ENCODE results near the gene PTPRA.

GRCh38 chr20:3045042-3045815, 171.9 kb downstream of the PTPRA start:
- no peak for TF ChIP-seq EZH2 (IDR thresholded peaks at IDR 0.05; ENCODE audit: insufficient read depth, low read length)
- TF ChIP-seq, protein P1, sequence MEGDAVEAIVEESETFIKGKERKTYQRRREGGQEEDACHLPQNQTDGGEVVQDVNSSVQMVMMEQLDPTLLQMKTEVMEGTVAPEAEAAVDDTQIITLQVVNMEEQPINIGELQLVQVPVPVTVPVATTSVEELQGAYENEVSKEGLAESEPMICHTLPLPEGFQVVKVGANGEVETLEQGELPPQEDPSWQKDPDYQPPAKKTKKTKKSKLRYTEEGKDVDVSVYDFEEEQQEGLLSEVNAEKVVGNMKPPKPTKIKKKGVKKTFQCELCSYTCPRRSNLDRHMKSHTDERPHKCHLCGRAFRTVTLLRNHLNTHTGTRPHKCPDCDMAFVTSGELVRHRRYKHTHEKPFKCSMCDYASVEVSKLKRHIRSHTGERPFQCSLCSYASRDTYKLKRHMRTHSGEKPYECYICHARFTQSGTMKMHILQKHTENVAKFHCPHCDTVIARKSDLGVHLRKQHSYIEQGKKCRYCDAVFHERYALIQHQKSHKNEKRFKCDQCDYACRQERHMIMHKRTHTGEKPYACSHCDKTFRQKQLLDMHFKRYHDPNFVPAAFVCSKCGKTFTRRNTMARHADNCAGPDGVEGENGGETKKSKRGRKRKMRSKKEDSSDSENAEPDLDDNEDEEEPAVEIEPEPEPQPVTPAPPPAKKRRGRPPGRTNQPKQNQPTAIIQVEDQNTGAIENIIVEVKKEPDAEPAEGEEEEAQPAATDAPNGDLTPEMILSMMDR (IDR thresholded peaks at IDR 0.05; ENCODE audit: insufficient read depth, low read depth, low read length) = no peak

All from astrocyte (in vitro differentiated cells and primary cell).